WTC11 (cell line): ENCODE data around the gene RAET1G.

ENCODE experiments used
- ATF2 ChIP-seq: sonication (generic); formaldehyde crosslinking; IDR thresholded peaks from 2 replicates; pipeline ENCODE4 v1.8.1; 2022; ENCODE audit warnings: low read depth, missing genetic modification reagents, borderline replicate concordance
- CTCF ChIP-seq: fragments of 200-600 bp; IDR thresholded peaks from 2 replicates; pipeline ENCODE4 v1.8.0; 2022; ENCODE audit warnings: antibody characterized with exemption
- USF1 ChIP-seq: sonication (generic); formaldehyde crosslinking; IDR thresholded peaks from 2 replicates; pipeline ENCODE4 v1.8.0; 2022; ENCODE audit warnings: mild to moderate bottlenecking, missing genetic modification reagents
- ZNF232 ChIP-seq: sonication (generic); formaldehyde crosslinking; IDR thresholded peaks from 2 replicates; pipeline ENCODE4 v1.8.0; 2022; ENCODE audit warnings: mild to moderate bottlenecking, missing genetic modification reagents

GRCh38 chr6:149961728-149962425 lies 39.0 kb upstream of the RAET1G start:
- TF ChIP-seq ZNF232 (CRISPR knock-in tag) (no peak), USF1 (CRISPR knock-in tag) (no peak), CTCF (no peak), ATF2 (CRISPR knock-in tag) (no peak)
